HEK293 (cell line): ENCODE data around the gene HTR6.
A peak's percentile ranks its signal among the peaks of the same experiment; 100 is the strongest.

ENCODE experiments used
- CTCF ChIA-PET: fragments of 350-600 bp; formaldehyde crosslinking; extraction: SDS; loops from one replicate; lab custom pipeline; 2021; ENCODE audit warnings: antibody characterized with exemption; lab: Yijun Ruan, JAX
- POLR2A ChIA-PET: fragments of 300-600 bp; formaldehyde crosslinking; extraction: SDS; loops from one replicate; lab custom pipeline; 2020; ENCODE audit warnings: antibody characterized with exemption, inconsistent platforms; lab: Yijun Ruan, JAX
- H3K27ac ChIP-seq: fragments of 200-500 bp; sonication (Bioruptor generic); 2 replicates; pipeline ENCODE4 v1.5.1; 2014; ENCODE audit warnings: low read depth, low read length, control low read depth, inconsistent platforms; ENCODE audit errors: extremely low read depth
- H3K36me3 ChIP-seq, 2 experiments: fragments of 200-500 bp in 1 of 2; sonication (Bioruptor generic) in 1 of 2; 1 replicate in 1 of 2; 2 replicates in 1 of 2; pipeline ENCODE4 v1.5.1; 2014 to 2017; ENCODE audit warnings: inconsistent platforms in 2 of 2, low read length in 2 of 2; ENCODE audit not compliant: control insufficient read depth in 2 of 2, insufficient read depth in 1 of 2
- H3K4me1 ChIP-seq: fragments of 200-500 bp; sonication (Bioruptor generic); 2 replicates; pipeline ENCODE4 v1.5.1; 2014; ENCODE audit warnings: mild to moderate bottlenecking, low read length, inconsistent platforms; ENCODE audit not compliant: control insufficient read depth, insufficient read depth
- H3K4me3 ChIP-seq: 2 replicates; pipeline ENCODE4 v1.5.1; 2011; ENCODE audit warnings: low read depth, mild to moderate bottlenecking, control low read depth, low read length, moderate library complexity
- H3K9me3 ChIP-seq: fragments of 200-500 bp; sonication (Bioruptor generic); 2 replicates; pipeline ENCODE4 v1.5.1; 2014; ENCODE audit warnings: low read depth, low read length, inconsistent platforms; ENCODE audit not compliant: control insufficient read depth, insufficient read depth
- GLIS2 ChIP-seq: fragments of 450-650 bp; formaldehyde crosslinking; IDR thresholded peaks from 2 replicates; pipeline ENCODE4 v1.5.1; 2016; ENCODE audit warnings: missing biosample characterization, missing genetic modification characterization
- KLF16 ChIP-seq: fragments of 450-650 bp; formaldehyde crosslinking; IDR thresholded peaks from 2 replicates; pipeline ENCODE4 v1.5.1; 2017; ENCODE audit warnings: missing biosample characterization, missing genetic modification characterization
- KLF9 ChIP-seq: fragments of 450-650 bp; formaldehyde crosslinking; IDR thresholded peaks from 2 replicates; pipeline ENCODE4 v1.5.1; 2016; ENCODE audit warnings: missing biosample characterization, missing genetic modification characterization, low read depth
- SP2 ChIP-seq: fragments of 450-650 bp; formaldehyde crosslinking; IDR thresholded peaks from 2 replicates; pipeline ENCODE4 v1.5.1; 2016; ENCODE audit warnings: missing biosample characterization, missing genetic modification characterization
- TRIM28 ChIP-seq: IDR thresholded peaks from 2 replicates; pipeline ENCODE4 v1.6.1; 2011; ENCODE audit warnings: low read length, control low read depth, borderline replicate concordance
- YY1 ChIP-seq: fragments of 450-650 bp; formaldehyde crosslinking; IDR thresholded peaks from 2 replicates; pipeline ENCODE4 v1.5.1; 2018; ENCODE audit warnings: missing biosample characterization, missing genetic modification characterization
- ZFHX2 ChIP-seq: fragments of 450-650 bp; formaldehyde crosslinking; conservative IDR thresholded peaks from 2 replicates; pipeline ENCODE4 v1.5.1; 2016; ENCODE audit warnings: missing biosample characterization, missing genetic modification characterization
- ZIC2 ChIP-seq: fragments of 450-650 bp; formaldehyde crosslinking; IDR thresholded peaks from 2 replicates; pipeline ENCODE4 v1.5.1; 2016; ENCODE audit warnings: missing biosample characterization, missing genetic modification characterization
- ZNF324 ChIP-seq: fragments of 450-650 bp; formaldehyde crosslinking; IDR thresholded peaks from 2 replicates; pipeline ENCODE4 v1.5.1; 2016; ENCODE audit warnings: missing biosample characterization, missing genetic modification characterization
- ZNF354C ChIP-seq: fragments of 450-650 bp; formaldehyde crosslinking; IDR thresholded peaks from 2 replicates; pipeline ENCODE4 v1.5.1; 2016; ENCODE audit warnings: missing biosample characterization, missing genetic modification characterization, low read depth, borderline replicate concordance
- ZNF404 ChIP-seq: fragments of 450-650 bp; formaldehyde crosslinking; IDR thresholded peaks from 2 replicates; pipeline ENCODE4 v1.5.1; 2017; ENCODE audit warnings: missing biosample characterization, missing genetic modification characterization
- ZNF423 ChIP-seq: fragments of 450-650 bp; formaldehyde crosslinking; IDR thresholded peaks from 2 replicates; pipeline ENCODE4 v1.5.1; 2016; ENCODE audit warnings: missing biosample characterization, missing genetic modification characterization
- ZNF561 ChIP-seq: fragments of 450-650 bp; IDR thresholded peaks from 2 replicates; pipeline ENCODE4 v1.5.1; 2018; ENCODE audit warnings: missing biosample characterization, missing genetic modification characterization, borderline replicate concordance
- ZNF624 ChIP-seq: fragments of 450-650 bp; formaldehyde crosslinking; IDR thresholded peaks from 2 replicates; pipeline ENCODE4 v1.5.1; 2017; ENCODE audit warnings: missing biosample characterization, missing genetic modification characterization
- ZNF670 ChIP-seq: fragments of 450-650 bp; formaldehyde crosslinking; IDR thresholded peaks from 2 replicates; pipeline ENCODE4 v1.5.1; 2016; ENCODE audit warnings: missing biosample characterization, missing genetic modification characterization, low read depth
- ZNF777 ChIP-seq: fragments of 450-650 bp; formaldehyde crosslinking; IDR thresholded peaks from 2 replicates; pipeline ENCODE4 v1.5.1; 2017; ENCODE audit warnings: missing biosample characterization, missing genetic modification characterization, borderline replicate concordance
- ZNF830 ChIP-seq: fragments of 450-650 bp; IDR thresholded peaks from 2 replicates; pipeline ENCODE4 v1.5.0; 2018; ENCODE audit warnings: missing biosample characterization, missing genetic modification characterization, low read depth, mild to moderate bottlenecking, moderate library complexity
- TF ChIP-seq, protein P1 (sequence below): fragments of 450-650 bp; formaldehyde crosslinking; IDR thresholded peaks from 2 replicates; pipeline ENCODE4 v1.5.1; 2017; ENCODE audit warnings: missing biosample characterization, missing genetic modification characterization
- TF ChIP-seq, protein P2 (sequence below): fragments of 450-650 bp; formaldehyde crosslinking; IDR thresholded peaks from 2 replicates; pipeline ENCODE4 v1.5.1; 2016; ENCODE audit warnings: missing biosample characterization, missing genetic modification characterization
- TF ChIP-seq, protein P3 (sequence below): fragments of 450-650 bp; formaldehyde crosslinking; IDR thresholded peaks from 2 replicates; pipeline ENCODE4 v1.5.1; 2016; ENCODE audit warnings: missing biosample characterization, missing genetic modification characterization
- TF ChIP-seq, protein P4 (sequence below): fragments of 450-650 bp; formaldehyde crosslinking; IDR thresholded peaks from 2 replicates; pipeline ENCODE4 v1.5.1; 2016; ENCODE audit warnings: missing biosample characterization, missing genetic modification characterization

Gene HTR6

DNA sequence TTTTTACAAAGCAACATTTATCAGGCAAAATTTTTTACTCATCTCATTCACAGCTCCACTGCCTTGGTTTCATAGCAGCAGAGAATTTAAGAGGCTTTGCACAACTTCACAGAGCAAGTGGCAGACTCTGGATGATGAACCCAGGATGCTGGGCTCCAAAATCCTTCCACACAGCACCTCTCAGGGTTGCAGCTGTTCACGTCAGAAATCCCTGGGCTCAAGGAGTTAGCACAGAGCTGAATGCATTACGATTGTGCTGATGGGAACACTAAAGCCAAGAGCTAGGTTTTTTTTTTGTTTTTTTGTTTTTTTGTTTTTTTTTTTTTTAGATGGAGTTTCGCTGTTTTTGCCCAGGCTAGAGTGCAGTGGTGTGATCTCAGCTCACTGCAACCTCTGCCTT, 2.4 kb upstream of the HTR6 start:
- POLR2A ChIA-PET: no interaction called here
- no peaks in the 10 kb centered on the region for H3K9me3 ChIP-seq
- no peaks in the 10 kb centered on the region for H3K4me1 ChIP-seq
- TF ChIP-seq ZNF354C (tag by site-specific recombination) (no peak), ZNF830 (tag by site-specific recombination) (no peak), ZNF777 (tag by site-specific recombination) (no peak), ZNF404 (tag by site-specific recombination) (no peak), KLF16 (tag by site-specific recombination) (no peak), ZNF561 (tag by site-specific recombination) (no peak), TRIM28 (no peak)
- TF ChIP-seq, protein P1, sequence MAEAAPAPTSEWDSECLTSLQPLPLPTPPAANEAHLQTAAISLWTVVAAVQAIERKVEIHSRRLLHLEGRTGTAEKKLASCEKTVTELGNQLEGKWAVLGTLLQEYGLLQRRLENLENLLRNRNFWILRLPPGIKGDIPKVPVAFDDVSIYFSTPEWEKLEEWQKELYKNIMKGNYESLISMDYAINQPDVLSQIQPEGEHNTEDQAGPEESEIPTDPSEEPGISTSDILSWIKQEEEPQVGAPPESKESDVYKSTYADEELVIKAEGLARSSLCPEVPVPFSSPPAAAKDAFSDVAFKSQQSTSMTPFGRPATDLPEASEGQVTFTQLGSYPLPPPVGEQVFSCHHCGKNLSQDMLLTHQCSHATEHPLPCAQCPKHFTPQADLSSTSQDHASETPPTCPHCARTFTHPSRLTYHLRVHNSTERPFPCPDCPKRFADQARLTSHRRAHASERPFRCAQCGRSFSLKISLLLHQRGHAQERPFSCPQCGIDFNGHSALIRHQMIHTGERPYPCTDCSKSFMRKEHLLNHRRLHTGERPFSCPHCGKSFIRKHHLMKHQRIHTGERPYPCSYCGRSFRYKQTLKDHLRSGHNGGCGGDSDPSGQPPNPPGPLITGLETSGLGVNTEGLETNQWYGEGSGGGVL (tag by site-specific recombination): no peak
- TF ChIP-seq, all 188 proteins: peak for 0
- no peaks in the 10 kb centered on the region for H3K36me3 ChIP-seq
- H3K27ac ChIP-seq: no peak overlapping the region
- no peak overlapping the region for H3K4me3 ChIP-seq
- CTCF ChIA-PET: interaction anchor here (0.6 to 6.0 kb wide), 46 partner anchors 8 to 557 kb away, joined by 3 to 140 read pairs (median 4); partner anchors contain the start of genes AKR7A2 and SLC66A1

DNA sequence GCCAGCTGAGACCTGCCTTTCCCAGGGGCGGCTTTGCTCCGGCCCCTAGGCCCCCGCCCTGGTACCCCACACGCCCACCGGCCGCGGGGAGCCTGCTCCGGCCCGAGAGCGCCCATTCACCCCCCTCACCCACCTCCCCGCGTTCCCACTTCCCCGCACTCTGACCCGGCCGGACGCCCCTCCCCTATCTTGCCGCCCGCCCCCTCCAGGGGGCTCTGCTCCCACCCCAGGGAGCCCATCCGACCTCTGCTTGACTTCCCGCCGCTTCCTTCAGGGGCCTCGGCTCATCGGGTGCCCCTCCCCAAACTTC, 466 bp downstream of the HTR6 start:
- POLR2A ChIA-PET: no interaction called here
- peak overlapping the region; percentile 23 for H3K4me3 ChIP-seq
- CTCF ChIA-PET: interaction anchor here (0.9 kb wide), 1 partner anchor 50 kb away, joined by 4 read pairs; no protein-coding TSS in a partner anchor
- no peaks in the 10 kb centered on the region for H3K9me3 ChIP-seq
- no peaks in the 10 kb centered on the region for H3K36me3 ChIP-seq
- TF ChIP-seq, protein P2, sequence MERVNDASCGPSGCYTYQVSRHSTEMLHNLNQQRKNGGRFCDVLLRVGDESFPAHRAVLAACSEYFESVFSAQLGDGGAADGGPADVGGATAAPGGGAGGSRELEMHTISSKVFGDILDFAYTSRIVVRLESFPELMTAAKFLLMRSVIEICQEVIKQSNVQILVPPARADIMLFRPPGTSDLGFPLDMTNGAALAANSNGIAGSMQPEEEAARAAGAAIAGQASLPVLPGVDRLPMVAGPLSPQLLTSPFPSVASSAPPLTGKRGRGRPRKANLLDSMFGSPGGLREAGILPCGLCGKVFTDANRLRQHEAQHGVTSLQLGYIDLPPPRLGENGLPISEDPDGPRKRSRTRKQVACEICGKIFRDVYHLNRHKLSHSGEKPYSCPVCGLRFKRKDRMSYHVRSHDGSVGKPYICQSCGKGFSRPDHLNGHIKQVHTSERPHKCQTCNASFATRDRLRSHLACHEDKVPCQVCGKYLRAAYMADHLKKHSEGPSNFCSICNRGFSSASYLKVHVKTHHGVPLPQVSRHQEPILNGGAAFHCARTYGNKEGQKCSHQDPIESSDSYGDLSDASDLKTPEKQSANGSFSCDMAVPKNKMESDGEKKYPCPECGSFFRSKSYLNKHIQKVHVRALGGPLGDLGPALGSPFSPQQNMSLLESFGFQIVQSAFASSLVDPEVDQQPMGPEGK (tag by site-specific recombination): peak; percentile 64
- TF ChIP-seq ZNF324 (tag by site-specific recombination) (no peak), ZNF670 (no peak), GLIS2 (tag by site-specific recombination) (peak; percentile 62; the same call in 1 of the 2 replicates), YY1 (tag by site-specific recombination) (no peak), ZNF423 (tag by site-specific recombination) (peak; percentile 85), ZNF624 (tag by site-specific recombination) (no peak), ZIC2 (tag by site-specific recombination) (0 out of 2 replicates have a peak, but pooled peaks have one; percentile 38), ZFHX2 (peak; percentile 35; the same call in 1 of the 2 replicates), SP2 (tag by site-specific recombination) (peak; percentile 39; the same call in 1 of the 2 replicates), KLF9 (tag by site-specific recombination) (0 out of 2 replicates have a peak, but pooled peaks have one; percentile 23)
- TF ChIP-seq, protein P1 (tag by site-specific recombination): peak; percentile 24; the same call in 1 of the 2 replicates
- TF ChIP-seq, protein P3, sequence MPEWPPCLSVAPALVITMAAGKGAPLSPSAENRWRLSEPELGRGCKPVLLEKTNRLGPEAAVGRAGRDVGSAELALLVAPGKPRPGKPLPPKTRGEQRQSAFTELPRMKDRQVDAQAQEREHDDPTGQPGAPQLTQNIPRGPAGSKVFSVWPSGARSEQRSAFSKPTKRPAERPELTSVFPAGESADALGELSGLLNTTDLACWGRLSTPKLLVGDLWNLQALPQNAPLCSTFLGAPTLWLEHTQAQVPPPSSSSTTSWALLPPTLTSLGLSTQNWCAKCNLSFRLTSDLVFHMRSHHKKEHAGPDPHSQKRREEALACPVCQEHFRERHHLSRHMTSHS (tag by site-specific recombination): no peak
- TF ChIP-seq, protein P4, sequence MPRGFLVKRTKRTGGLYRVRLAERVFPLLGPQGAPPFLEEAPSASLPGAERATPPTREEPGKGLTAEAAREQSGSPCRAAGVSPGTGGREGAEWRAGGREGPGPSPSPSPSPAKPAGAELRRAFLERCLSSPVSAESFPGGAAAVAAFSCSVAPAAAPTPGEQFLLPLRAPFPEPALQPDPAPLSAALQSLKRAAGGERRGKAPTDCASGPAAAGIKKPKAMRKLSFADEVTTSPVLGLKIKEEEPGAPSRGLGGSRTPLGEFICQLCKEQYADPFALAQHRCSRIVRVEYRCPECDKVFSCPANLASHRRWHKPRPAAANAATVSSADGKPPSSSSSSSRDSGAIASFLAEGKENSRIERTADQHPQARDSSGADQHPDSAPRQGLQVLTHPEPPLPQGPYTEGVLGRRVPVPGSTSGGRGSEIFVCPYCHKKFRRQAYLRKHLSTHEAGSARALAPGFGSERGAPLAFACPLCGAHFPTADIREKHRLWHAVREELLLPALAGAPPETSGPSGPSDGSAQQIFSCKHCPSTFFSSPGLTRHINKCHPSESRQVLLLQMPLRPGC (tag by site-specific recombination): no peak
- TF ChIP-seq, all 188 proteins: peak for 8
- H3K27ac ChIP-seq: peak overlapping the region; percentile 47; the same call in 1 of the 2 replicates
- no peaks in the 10 kb centered on the region for H3K4me1 ChIP-seq
